WTC11 (cell line): ENCODE results near the gene BLM. TPM values are rescaled to one million over a fixed set of nuclear protein-coding genes. Genes with fewer than 3 reads are reported as not detected.

ENCODE experiments used
- ATAC-seq: fragments of 200-7000 bp; cut with Tn5 transposase; 2 replicates; pipeline ENCODE4 v1.10.0; 2021; ENCODE audit warnings: mild to moderate bottlenecking, moderate library complexity
- CTCF ChIA-PET: fragments of 300-600 bp; sonication (Branson Sonifier 250); formaldehyde crosslinking; loops from one replicate; lab custom pipeline; 2021; ENCODE audit warnings: antibody characterized with exemption; lab: Charles Lee
- POLR2A ChIA-PET: fragments of 350-600 bp; sonication (Branson Sonifier 250); formaldehyde crosslinking; loops from one replicate; lab custom pipeline; 2021; ENCODE audit warnings: antibody characterized with exemption; lab: Charles Lee
- DNase-seq: peaks from one replicate; pipeline ENCODE4 v3.0.0; 2021; ENCODE audit warnings: low spot score
- H3K27ac Mint-ChIP-seq: 2 replicates; pipeline ENCODE4 v1.8.0; 2021; ENCODE audit warnings: mixed read lengths
- H3K27me3 Mint-ChIP-seq: 2 replicates; pipeline ENCODE4 v1.8.0; 2021; ENCODE audit warnings: low read depth, mild to moderate bottlenecking, moderate library complexity, mixed read lengths
- H3K36me3 Mint-ChIP-seq: 2 replicates; pipeline ENCODE4 v1.8.0; 2021; ENCODE audit warnings: mixed read lengths
- H3K4me1 Mint-ChIP-seq: 2 replicates; pipeline ENCODE4 v1.8.0; 2022; ENCODE audit warnings: mixed read lengths
- H3K4me3 Mint-ChIP-seq: 2 replicates; pipeline ENCODE4 v1.8.0; 2021; ENCODE audit warnings: mild to moderate bottlenecking, moderate library complexity, mixed read lengths
- H3K9me3 Mint-ChIP-seq: 2 replicates; pipeline ENCODE4 v1.8.0; 2021; ENCODE audit warnings: mixed read lengths
- ATF1 ChIP-seq: sonication (generic); formaldehyde crosslinking; IDR thresholded peaks from 2 replicates; pipeline ENCODE4 v1.8.1; 2023; ENCODE audit warnings: mild to moderate bottlenecking, moderate library complexity, missing genetic modification reagents
- ESRRA ChIP-seq: sonication (generic); formaldehyde crosslinking; IDR thresholded peaks from 2 replicates; pipeline ENCODE4 v1.8.1; 2022; ENCODE audit warnings: mild to moderate bottlenecking, missing genetic modification reagents, borderline replicate concordance
- FOXJ3 ChIP-seq: sonication (generic); formaldehyde crosslinking; IDR thresholded peaks from 2 replicates; pipeline ENCODE4 v1.9.0; 2021; ENCODE audit warnings: missing genetic modification reagents, mild to moderate bottlenecking, borderline replicate concordance
- FOXP1 ChIP-seq: sonication (generic); formaldehyde crosslinking; IDR thresholded peaks from 2 replicates; pipeline ENCODE4 v1.8.0; 2022; ENCODE audit warnings: missing genetic modification reagents, mild to moderate bottlenecking, moderate library complexity, borderline replicate concordance
- JAZF1 ChIP-seq: fragments of 250-450 bp; sonication (Bioruptor Pico); IDR thresholded peaks from 2 replicates; pipeline ENCODE4 v1.9.0; 2021; ENCODE audit warnings: moderate library complexity, mild to moderate bottlenecking, inconsistent platforms
- KAT7 ChIP-seq: sonication (generic); formaldehyde crosslinking; IDR thresholded peaks from 2 replicates; pipeline ENCODE4 v1.8.1; 2023; ENCODE audit warnings: missing genetic modification reagents, mild to moderate bottlenecking, borderline replicate concordance
- MXD4 ChIP-seq: fragments of 250-450 bp; sonication (Bioruptor Pico); IDR thresholded peaks from 2 replicates; pipeline ENCODE4 v1.8.0; 2021; ENCODE audit warnings: mild to moderate bottlenecking, moderate library complexity, borderline replicate concordance
- NFATC4 ChIP-seq: fragments of 250-450 bp; sonication (Bioruptor Pico); IDR thresholded peaks from 2 replicates; pipeline ENCODE4 v1.9.0; 2021; ENCODE audit warnings: mild to moderate bottlenecking
- NFE2L1 ChIP-seq: sonication (generic); formaldehyde crosslinking; IDR thresholded peaks from 2 replicates; pipeline ENCODE4 v1.8.1; 2023; ENCODE audit warnings: missing genetic modification reagents
- OVOL2 ChIP-seq: fragments of 250-450 bp; sonication (Bioruptor Pico); IDR thresholded peaks from 2 replicates; pipeline ENCODE4 v1.9.0; 2021; ENCODE audit warnings: mild to moderate bottlenecking, borderline replicate concordance
- RORB ChIP-seq: fragments of 250-450 bp; sonication (Bioruptor Pico); IDR thresholded peaks from 2 replicates; pipeline ENCODE4 v1.9.0; 2021; ENCODE audit warnings: mild to moderate bottlenecking
- SMAD3 ChIP-seq: sonication (generic); formaldehyde crosslinking; IDR thresholded peaks from 2 replicates; pipeline ENCODE4 v1.8.0; 2022; ENCODE audit warnings: missing genetic modification reagents, mild to moderate bottlenecking, borderline replicate concordance
- SMAD4 ChIP-seq: sonication (generic); formaldehyde crosslinking; IDR thresholded peaks from 2 replicates; pipeline ENCODE4 v1.8.0; 2022; ENCODE audit warnings: mild to moderate bottlenecking, missing genetic modification reagents
- SOX15 ChIP-seq: fragments of 250-450 bp; sonication (Bioruptor Pico); IDR thresholded peaks from 2 replicates; pipeline ENCODE4 v1.9.0; 2021; ENCODE audit warnings: mild to moderate bottlenecking
- SP1 ChIP-seq: sonication (generic); formaldehyde crosslinking; conservative IDR thresholded peaks from 2 replicates; pipeline ENCODE4 v1.8.1; 2022; ENCODE audit warnings: missing genetic modification reagents
- TCF7 ChIP-seq: sonication (generic); formaldehyde crosslinking; IDR thresholded peaks from 2 replicates; pipeline ENCODE4 v1.8.0; 2022; ENCODE audit warnings: mild to moderate bottlenecking, low read depth, missing genetic modification reagents, moderate library complexity
- TP53 ChIP-seq: sonication (generic); formaldehyde crosslinking; IDR thresholded peaks from 2 replicates; pipeline ENCODE4 v1.8.1; 2023; ENCODE audit warnings: mild to moderate bottlenecking, missing genetic modification reagents
- ZNF416 ChIP-seq: fragments of 250-450 bp; sonication (Bioruptor Pico); IDR thresholded peaks from 2 replicates; pipeline ENCODE4 v1.9.0; 2021; ENCODE audit warnings: mild to moderate bottlenecking, inconsistent platforms
- ZNF423 ChIP-seq: fragments of 250-450 bp; sonication (Bioruptor Pico); IDR thresholded peaks from 2 replicates; pipeline ENCODE4 v2.1.2; 2022; ENCODE audit warnings: mild to moderate bottlenecking, moderate library complexity
- total RNA-seq: library from RNA; stranded (reverse); gene quantifications from 3 replicates; pipeline ENCODE4 v1.2.3, GENCODE V29; 2021
- TF ChIP-seq, protein P1 (sequence below): sonication (generic); formaldehyde crosslinking; IDR thresholded peaks from 2 replicates; pipeline ENCODE4 v1.8.0; 2022; ENCODE audit warnings: mild to moderate bottlenecking, missing genetic modification reagents
- TF ChIP-seq, protein P2 (sequence below): sonication (generic); formaldehyde crosslinking; IDR thresholded peaks from 2 replicates; pipeline ENCODE4 v1.8.1; 2023; ENCODE audit warnings: mild to moderate bottlenecking, missing genetic modification reagents, borderline replicate concordance
- TF ChIP-seq, protein P3 (sequence below): sonication (generic); formaldehyde crosslinking; IDR thresholded peaks from 2 replicates; pipeline ENCODE4 v1.8.0; 2022; ENCODE audit warnings: missing genetic modification reagents
- TF ChIP-seq, protein P4 (sequence below): sonication (generic); formaldehyde crosslinking; IDR thresholded peaks from 2 replicates; pipeline ENCODE4 v1.8.1; 2022; ENCODE audit warnings: low read depth, mild to moderate bottlenecking, moderate library complexity, missing genetic modification reagents, borderline replicate concordance
- TF ChIP-seq, protein P5 (sequence below): sonication (generic); formaldehyde crosslinking; IDR thresholded peaks from 2 replicates; pipeline ENCODE4 v1.8.1; 2023; ENCODE audit warnings: mild to moderate bottlenecking, missing genetic modification reagents, moderate library complexity
- TF ChIP-seq, protein P6 (sequence below): sonication (generic); formaldehyde crosslinking; IDR thresholded peaks from 2 replicates; pipeline ENCODE4 v1.8.0; 2023; ENCODE audit warnings: mild to moderate bottlenecking, missing genetic modification reagents

Gene BLM
- total RNA-seq, 1 experiment from 2014 or later = 40.5 TPM

DNA sequence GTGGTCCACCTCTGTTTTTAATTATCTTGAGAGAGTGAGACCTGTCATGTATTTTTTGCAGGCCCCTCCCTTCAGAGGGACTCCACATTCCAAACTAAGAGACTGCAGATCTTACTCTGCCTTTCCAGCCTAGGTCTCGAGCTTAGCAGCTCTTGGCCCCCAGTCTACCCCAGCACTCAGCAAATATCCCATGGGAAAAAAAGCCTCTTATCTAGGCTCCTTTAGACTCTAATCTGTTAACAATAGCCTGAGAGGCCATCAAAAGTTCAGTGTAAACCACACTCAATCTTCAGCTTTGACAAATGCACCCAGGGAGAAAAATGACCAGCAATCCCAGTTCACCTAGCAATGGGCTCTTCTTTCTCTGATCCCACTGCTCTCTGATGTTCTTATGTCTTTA, 8.6 kb upstream of the BLM start:
- ChIA-PET POLR2A (no interaction called here), CTCF (interaction anchor here (0.5 kb wide), 1 partner anchor 182 kb away, joined by 3 read pairs; no protein-coding TSS in a partner anchor)
- no peaks in the 10 kb centered on the region for H3K27me3 Mint-ChIP-seq
- no peak overlapping the region for H3K27ac Mint-ChIP-seq
- H3K4me3 Mint-ChIP-seq = no peak overlapping the region
- peaks cover 11% of the 10 kb centered on the region for H3K4me1 Mint-ChIP-seq
- no peaks in the 10 kb centered on the region for H3K36me3 Mint-ChIP-seq
- no peaks in the 10 kb centered on the region for H3K9me3 Mint-ChIP-seq
- ATAC-seq (no peak), DNase-seq (no peak)
- TF ChIP-seq OVOL2 (CRISPR knock-in tag) = no peak
- TF ChIP-seq MXD4 = no peak
- no peak for TF ChIP-seq KAT7
- no peak for TF ChIP-seq NFATC4 (CRISPR knock-in tag)
- no peak for TF ChIP-seq SOX15
- TF ChIP-seq ZNF423 = no peak
- TF ChIP-seq, protein P1, sequence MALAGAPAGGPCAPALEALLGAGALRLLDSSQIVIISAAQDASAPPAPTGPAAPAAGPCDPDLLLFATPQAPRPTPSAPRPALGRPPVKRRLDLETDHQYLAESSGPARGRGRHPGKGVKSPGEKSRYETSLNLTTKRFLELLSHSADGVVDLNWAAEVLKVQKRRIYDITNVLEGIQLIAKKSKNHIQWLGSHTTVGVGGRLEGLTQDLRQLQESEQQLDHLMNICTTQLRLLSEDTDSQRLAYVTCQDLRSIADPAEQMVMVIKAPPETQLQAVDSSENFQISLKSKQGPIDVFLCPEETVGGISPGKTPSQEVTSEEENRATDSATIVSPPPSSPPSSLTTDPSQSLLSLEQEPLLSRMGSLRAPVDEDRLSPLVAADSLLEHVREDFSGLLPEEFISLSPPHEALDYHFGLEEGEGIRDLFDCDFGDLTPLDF (CRISPR knock-in tag) = no peak
- no peak for TF ChIP-seq ZNF416
- TF ChIP-seq NFE2L1 = no peak
- TF ChIP-seq JAZF1 = no peak
- no peak for TF ChIP-seq ATF1 (CRISPR knock-in tag)
- TF ChIP-seq FOXP1 = no peak
- TF ChIP-seq, protein P2, sequence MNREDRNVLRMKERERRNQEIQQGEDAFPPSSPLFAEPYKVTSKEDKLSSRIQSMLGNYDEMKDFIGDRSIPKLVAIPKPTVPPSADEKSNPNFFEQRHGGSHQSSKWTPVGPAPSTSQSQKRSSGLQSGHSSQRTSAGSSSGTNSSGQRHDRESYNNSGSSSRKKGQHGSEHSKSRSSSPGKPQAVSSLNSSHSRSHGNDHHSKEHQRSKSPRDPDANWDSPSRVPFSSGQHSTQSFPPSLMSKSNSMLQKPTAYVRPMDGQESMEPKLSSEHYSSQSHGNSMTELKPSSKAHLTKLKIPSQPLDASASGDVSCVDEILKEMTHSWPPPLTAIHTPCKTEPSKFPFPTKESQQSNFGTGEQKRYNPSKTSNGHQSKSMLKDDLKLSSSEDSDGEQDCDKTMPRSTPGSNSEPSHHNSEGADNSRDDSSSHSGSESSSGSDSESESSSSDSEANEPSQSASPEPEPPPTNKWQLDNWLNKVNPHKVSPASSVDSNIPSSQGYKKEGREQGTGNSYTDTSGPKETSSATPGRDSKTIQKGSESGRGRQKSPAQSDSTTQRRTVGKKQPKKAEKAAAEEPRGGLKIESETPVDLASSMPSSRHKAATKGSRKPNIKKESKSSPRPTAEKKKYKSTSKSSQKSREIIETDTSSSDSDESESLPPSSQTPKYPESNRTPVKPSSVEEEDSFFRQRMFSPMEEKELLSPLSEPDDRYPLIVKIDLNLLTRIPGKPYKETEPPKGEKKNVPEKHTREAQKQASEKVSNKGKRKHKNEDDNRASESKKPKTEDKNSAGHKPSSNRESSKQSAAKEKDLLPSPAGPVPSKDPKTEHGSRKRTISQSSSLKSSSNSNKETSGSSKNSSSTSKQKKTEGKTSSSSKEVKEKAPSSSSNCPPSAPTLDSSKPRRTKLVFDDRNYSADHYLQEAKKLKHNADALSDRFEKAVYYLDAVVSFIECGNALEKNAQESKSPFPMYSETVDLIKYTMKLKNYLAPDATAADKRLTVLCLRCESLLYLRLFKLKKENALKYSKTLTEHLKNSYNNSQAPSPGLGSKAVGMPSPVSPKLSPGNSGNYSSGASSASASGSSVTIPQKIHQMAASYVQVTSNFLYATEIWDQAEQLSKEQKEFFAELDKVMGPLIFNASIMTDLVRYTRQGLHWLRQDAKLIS (CRISPR knock-in tag) = no peak
- no peak for TF ChIP-seq SMAD4 (CRISPR knock-in tag)
- TF ChIP-seq ESRRA = no peak
- no peak for TF ChIP-seq RORB (CRISPR knock-in tag)

DNA sequence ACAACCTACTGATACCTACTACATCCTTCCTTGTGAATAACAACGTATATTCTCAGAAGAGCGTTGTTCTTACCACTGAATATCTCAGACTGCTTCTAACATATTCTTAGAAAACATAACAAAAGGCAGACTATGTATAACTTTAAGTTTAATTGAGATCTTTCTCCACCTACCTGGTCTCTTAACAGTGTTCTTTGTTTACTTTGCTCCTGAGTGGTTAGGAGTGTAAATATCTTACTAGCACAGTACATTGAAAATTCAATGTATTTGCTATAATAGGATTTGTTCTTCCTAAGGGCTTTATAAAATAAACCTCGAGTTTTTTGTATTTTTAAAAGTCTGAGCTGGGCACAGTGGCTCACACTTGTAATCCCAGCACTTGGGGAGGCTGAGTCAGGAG, 7.9 kb upstream of the BLM start:
- no peaks in the 10 kb centered on the region for H3K27me3 Mint-ChIP-seq
- no peak overlapping the region for H3K27ac Mint-ChIP-seq
- ChIA-PET POLR2A (no interaction called here), CTCF (no interaction called here)
- ATAC-seq = no peak
- peaks cover 11% of the 10 kb centered on the region for H3K4me1 Mint-ChIP-seq
- H3K4me3 Mint-ChIP-seq = no peak overlapping the region
- no peaks in the 10 kb centered on the region for H3K36me3 Mint-ChIP-seq
- H3K9me3 Mint-ChIP-seq = no peaks in the 10 kb centered on the region
- DNase-seq = no peak
- TF ChIP-seq, protein P3, sequence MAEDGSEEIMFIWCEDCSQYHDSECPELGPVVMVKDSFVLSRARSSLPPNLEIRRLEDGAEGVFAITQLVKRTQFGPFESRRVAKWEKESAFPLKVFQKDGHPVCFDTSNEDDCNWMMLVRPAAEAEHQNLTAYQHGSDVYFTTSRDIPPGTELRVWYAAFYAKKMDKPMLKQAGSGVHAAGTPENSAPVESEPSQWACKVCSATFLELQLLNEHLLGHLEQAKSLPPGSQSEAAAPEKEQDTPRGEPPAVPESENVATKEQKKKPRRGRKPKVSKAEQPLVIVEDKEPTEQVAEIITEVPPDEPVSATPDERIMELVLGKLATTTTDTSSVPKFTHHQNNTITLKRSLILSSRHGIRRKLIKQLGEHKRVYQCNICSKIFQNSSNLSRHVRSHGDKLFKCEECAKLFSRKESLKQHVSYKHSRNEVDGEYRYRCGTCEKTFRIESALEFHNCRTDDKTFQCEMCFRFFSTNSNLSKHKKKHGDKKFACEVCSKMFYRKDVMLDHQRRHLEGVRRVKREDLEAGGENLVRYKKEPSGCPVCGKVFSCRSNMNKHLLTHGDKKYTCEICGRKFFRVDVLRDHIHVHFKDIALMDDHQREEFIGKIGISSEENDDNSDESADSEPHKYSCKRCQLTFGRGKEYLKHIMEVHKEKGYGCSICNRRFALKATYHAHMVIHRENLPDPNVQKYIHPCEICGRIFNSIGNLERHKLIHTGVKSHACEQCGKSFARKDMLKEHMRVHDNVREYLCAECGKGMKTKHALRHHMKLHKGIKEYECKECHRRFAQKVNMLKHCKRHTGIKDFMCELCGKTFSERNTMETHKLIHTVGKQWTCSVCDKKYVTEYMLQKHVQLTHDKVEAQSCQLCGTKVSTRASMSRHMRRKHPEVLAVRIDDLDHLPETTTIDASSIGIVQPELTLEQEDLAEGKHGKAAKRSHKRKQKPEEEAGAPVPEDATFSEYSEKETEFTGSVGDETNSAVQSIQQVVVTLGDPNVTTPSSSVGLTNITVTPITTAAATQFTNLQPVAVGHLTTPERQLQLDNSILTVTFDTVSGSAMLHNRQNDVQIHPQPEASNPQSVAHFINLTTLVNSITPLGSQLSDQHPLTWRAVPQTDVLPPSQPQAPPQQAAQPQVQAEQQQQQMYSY (CRISPR knock-in tag) = no peak
- TF ChIP-seq, protein P4, sequence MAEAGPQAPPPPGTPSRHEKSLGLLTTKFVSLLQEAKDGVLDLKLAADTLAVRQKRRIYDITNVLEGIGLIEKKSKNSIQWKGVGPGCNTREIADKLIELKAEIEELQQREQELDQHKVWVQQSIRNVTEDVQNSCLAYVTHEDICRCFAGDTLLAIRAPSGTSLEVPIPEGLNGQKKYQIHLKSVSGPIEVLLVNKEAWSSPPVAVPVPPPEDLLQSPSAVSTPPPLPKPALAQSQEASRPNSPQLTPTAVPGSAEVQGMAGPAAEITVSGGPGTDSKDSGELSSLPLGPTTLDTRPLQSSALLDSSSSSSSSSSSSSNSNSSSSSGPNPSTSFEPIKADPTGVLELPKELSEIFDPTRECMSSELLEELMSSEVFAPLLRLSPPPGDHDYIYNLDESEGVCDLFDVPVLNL (CRISPR knock-in tag) = no peak
- TF ChIP-seq FOXJ3 (CRISPR knock-in tag) = no peak
- no peak for TF ChIP-seq NFATC4 (CRISPR knock-in tag)
- TF ChIP-seq SOX15 = no peak
- no peak for TF ChIP-seq TCF7 (CRISPR knock-in tag)
- no peak for TF ChIP-seq TP53 (CRISPR knock-in tag)
- no peak for TF ChIP-seq ZNF416
- TF ChIP-seq, protein P5, sequence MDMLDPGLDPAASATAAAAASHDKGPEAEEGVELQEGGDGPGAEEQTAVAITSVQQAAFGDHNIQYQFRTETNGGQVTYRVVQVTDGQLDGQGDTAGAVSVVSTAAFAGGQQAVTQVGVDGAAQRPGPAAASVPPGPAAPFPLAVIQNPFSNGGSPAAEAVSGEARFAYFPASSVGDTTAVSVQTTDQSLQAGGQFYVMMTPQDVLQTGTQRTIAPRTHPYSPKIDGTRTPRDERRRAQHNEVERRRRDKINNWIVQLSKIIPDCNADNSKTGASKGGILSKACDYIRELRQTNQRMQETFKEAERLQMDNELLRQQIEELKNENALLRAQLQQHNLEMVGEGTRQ (CRISPR knock-in tag) = no peak
- TF ChIP-seq SP1 (CRISPR knock-in tag) = no peak
- no peak for TF ChIP-seq SMAD3
- TF ChIP-seq, protein P6, sequence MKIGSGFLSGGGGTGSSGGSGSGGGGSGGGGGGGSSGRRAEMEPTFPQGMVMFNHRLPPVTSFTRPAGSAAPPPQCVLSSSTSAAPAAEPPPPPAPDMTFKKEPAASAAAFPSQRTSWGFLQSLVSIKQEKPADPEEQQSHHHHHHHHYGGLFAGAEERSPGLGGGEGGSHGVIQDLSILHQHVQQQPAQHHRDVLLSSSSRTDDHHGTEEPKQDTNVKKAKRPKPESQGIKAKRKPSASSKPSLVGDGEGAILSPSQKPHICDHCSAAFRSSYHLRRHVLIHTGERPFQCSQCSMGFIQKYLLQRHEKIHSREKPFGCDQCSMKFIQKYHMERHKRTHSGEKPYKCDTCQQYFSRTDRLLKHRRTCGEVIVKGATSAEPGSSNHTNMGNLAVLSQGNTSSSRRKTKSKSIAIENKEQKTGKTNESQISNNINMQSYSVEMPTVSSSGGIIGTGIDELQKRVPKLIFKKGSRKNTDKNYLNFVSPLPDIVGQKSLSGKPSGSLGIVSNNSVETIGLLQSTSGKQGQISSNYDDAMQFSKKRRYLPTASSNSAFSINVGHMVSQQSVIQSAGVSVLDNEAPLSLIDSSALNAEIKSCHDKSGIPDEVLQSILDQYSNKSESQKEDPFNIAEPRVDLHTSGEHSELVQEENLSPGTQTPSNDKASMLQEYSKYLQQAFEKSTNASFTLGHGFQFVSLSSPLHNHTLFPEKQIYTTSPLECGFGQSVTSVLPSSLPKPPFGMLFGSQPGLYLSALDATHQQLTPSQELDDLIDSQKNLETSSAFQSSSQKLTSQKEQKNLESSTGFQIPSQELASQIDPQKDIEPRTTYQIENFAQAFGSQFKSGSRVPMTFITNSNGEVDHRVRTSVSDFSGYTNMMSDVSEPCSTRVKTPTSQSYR = no peak
